Embryonic facial prominence (tissue), 1 donor: ENCODE data around the gene COL12A1.

ENCODE experiments used
- DNase-seq: peaks from one replicate; pipeline ENCODE4 v3.0.0-alpha.2; 2016; ENCODE audit errors: extremely low spot score

The COL12A1 gene

DNA sequence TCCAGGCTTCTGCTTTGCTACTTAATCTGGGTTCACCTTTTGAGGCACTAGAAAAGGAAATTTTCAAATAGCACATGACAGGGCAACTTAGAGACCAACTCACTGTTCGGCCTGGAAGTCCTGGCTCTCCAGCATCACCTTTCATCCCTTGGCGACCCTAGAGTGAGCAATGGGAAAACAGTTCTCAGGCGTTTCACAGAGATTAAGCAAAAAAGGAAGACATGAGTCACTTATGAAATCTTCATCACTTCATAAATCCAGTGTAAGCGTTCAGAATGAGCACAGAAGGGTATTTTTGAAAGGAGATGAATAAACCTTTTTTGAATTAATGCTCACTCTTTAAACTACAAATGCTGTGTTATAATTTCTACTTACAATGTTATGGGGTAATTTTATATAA, 104.0 kb downstream of the COL12A1 start:
- DNase-seq: no peak

DNA sequence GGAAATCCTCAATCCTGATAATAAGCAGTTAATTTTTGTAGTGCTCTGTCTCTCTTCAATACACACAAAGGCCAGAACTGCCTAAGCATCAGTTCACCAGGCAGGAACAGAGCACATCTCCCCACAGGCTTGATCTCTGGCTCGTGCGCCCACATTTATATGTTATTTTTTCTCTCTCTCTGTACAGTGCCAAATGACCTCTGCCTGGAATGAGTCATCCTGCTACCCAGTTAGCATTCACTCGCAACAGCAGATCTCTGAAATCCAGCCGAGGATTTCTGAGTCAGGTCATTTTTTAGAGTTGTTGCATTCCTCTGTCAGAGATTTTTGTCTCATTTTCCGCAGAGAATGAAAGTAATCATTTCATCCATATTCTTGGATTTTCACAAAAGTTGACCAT, 107.1 kb downstream of the COL12A1 start:
- DNase-seq: no peak

DNA sequence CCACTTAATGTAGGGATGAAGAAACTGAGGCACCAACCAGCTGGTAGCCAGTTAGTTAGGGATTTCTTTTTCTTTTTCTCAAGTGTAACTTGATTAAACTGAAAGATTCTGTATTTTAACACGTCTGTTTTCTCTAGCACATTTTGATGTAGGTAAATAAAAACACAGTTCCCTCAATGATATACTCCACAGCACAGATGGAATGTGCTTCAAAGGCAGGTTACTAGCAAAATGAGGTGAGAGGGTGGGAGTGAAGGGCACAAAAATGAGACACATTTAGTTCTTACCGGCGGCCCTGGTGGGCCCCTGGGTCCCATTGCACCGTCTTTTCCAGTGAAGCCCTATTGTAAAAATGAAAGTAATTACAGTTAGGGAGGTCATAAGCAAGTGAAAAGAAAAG, 108.9 kb downstream of the COL12A1 start:
- no peak for DNase-seq

DNA sequence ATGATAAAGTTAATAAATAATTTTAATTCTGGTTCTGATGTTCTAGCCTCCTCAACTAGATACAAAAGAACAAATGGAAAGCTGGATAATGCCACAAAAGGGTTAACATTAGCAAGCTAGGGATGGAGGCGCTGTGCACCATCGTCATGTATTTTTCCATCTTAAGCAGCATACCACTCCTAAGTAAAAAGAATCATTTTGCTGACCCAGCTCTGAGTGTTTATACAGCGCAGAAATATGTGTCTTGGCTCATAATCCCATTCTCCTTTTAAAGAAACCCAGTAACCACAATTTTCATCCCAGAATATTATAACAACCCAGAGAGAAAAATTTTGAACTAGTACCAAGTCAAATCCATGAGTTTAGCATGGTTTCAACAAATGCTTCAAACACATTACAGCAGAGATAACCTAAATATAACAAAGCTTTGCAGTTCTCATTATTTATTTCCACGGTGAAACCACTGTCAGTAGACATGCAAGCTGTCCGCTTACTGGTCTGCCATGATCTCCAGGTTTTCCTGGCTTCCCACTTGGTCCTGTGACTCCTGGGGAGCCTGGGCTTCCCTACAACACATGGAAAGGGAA, 111.1 kb downstream of the COL12A1 start:
- DNase-seq: peak; percentile 58

DNA sequence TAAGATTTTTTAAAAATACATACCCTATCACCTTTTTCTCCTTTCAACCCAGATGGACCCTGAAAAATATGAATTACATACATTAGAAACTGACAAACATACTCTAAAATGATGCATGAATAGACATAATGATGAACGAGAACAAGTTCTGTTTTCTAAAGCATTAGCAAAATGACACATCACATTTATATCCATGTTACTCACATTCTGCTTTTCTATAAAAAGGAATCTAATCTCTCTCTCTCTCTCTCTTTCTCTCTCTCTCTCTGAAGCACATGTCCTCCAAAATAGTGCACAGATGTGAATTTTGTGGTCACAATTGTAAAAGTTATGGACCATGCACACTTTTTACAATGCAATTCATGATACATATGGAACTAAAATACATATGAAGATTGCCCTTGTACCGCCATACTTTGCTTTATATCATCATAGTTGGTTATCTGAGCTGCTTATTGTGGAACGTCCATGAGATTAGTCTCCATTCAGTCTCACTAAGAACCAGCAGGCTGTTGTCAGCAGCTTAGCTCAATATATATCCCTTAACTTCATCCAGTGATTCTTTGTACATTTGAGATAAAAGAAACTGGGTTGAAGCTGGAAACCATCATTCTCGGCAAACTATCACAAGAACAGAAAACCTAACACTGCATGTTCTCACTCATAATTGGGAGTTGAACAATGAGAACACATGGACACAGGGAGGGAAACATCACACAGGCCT, 114.2 kb downstream of the COL12A1 start:
- no peak for DNase-seq

DNA sequence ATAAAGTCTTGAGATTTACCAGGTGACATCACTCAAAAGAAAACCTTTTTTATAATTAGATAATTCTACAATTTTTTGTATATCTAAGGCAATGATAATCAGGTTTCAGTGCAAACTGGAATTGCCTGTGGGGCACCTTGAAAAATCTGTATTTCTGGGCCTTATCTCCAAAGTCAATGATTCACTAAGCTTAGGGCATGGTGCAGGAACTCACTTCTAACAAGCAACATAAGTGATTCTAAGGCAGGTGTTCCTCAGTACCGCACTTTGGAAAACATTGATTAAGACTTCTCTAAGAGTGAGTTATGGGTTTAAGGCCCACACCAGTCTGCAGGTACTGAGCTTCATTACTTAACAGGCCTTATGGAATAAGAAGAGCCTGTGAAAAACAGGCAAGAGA, 115.3 kb downstream of the COL12A1 start:
- no peak for DNase-seq

DNA sequence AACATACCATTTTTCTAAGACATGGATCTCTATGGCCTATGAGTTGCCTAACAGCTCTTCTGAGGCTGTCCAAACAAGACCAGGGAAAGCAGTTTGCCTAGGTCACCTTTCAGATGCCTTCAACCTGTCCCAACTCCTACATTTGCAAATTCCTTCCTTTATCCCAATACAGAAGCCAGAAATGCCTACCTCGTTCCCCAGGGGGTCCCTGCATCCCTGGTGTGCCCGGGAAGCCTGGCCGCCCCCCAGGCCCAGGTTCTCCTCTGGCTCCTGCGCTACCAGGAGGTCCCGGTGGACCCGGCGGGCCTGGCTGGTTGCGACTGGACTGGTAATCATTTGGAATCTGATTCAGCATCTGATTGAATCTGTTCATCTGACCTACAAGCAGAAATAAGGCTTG, 115.9 kb downstream of the COL12A1 start:
- DNase-seq: no peak

DNA sequence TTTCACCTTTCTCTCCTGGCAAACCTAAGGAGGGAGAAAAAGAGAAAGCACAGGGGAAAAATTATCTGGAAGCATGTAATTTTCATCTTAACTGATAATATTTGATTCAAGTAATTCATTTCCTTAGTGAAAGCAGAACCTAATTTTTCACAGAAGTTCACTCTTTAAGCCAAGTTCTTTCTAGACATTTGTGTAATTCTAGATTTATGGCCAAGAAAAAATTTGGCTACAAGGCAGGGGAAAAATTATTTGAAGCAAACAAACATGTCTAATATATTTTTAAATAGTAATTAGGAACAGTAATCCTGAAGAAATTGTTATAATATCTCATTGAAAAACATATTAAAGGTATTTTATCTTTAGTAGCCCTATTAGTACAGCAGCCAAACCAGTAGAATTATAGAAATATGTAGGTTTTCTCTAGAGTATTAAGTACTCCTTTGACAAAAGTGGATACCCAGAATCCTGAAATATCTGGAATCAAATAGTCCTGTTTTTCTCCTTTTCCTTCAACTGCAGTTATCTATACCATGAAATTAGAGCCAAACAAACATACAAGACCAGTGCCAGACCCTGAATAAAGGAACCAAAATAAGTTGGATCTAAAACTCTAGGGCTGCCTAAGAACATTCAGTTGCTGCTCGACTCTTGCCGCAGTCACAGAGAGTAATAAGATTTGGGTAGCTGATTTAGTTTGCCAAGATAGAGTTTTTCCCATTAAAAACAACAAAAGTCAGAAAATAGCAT, 116.5 kb downstream of the COL12A1 start:
- no peak for DNase-seq

DNA sequence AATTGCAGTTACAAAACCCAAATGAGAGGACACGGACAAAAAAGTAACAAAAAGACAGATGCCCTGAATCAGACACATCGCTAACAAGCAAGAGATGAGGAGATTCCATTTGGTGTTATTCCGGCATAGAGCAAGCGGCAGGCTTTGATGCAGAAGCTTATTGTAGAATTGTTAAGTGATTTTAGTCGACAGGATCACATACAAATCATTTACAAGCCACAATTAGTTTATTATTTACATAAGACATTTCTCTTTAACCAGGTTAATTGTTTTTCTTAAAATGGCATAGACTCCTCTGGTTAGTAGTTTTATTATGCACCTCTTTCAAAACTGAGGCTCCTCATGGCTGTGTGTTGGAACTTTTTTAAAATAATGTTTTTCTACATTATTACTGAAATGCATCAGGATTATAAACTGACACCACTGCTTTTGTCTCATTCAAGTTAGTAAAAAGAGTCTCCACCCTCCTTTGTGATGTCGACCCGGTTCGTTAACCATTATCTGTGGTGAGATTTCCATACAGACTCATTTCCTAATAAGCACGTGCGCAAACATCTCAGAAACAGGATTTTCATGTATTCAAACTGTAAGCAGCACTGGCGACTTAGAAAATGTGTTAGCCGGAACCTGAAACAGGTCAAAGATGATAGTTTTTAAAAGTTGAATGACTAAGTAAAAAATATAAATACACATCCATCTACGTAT, 119.8 kb downstream of the COL12A1 start:
- no peak for DNase-seq

DNA sequence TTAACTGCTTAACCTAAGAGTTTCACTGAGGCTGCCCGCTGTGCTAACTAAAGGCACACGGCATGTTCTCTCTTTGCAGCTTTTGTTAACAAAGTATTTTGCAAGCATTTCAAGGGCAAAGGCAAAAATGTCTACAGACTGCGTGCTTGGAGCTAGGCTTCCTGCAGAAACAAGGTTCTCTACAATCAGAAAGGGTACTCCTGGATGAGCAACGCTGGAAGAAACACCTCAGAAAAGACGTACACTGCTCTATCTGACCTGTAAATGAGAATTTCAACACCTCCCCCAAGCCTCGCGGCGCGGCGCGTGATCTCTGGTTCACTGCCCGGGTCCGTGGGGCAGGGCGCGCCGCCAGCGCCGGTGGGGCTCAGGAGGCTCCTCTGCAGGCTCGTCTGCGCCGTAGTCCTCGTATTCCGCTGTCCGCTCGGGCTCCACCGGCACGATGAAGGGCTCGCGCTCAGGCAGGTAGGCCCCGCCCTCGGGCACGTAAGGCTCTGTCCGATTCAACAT, 120.9 kb downstream of the COL12A1 start:
- no peak for DNase-seq

DNA sequence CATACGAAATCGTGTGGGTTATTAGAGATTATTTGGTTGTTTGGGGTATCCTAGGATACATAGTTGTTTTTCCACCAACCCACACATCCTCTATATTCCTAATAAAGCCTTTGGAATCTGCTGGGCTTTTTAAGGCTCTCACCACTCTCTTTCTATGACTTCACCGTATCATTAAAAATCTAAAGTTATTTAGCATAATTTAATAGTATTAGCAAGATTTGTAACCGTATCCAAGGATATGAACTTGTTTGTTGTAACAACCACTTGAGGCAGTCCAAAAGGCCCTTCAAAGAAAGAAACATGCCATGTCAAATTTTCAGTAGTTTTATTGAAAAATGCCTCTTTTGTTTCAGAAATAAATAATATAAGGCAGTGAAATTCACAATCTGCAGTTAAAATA, 121.8 kb downstream of the COL12A1 start:
- peak; percentile 9 for DNase-seq

DNA sequence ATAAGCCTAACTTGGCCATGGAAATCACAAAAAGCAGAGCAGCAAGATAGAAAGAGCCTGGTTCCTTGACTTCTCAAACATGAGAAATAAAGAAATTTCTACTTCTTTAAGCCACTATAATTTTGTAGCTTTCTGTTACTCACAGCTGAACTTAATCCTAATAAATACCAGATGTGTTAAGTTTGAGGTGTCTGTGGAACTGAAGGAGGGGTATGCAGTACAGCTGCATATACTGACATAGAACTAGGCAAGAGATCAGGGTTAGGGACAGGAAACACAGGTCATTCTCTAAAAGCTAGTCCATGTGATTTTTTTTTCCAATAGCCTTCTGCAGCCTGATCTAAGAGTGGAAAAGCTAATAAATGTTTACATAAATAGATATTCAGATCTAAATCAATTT, 123.9 kb downstream of the COL12A1 start:
- no peak for DNase-seq

DNA sequence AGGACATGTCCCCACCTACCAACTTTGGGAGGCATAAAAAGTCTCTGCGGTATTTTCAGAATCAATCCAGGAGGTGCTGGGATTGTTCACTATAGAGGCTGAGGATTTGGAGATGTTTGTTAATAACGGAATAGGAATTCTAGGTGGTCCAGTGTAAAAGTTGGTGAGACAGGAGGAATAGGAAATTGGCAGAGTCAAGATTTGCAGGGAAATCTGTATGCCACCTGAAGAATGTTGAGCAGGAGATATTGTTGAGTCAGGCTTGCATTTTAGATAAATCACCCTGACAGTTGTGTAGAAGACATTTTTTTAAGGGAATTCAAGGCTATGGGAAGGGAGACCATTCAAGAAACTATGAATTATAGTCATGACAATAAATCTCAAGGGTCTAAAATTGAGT, 124.8 kb downstream of the COL12A1 start:
- no peak for DNase-seq

DNA sequence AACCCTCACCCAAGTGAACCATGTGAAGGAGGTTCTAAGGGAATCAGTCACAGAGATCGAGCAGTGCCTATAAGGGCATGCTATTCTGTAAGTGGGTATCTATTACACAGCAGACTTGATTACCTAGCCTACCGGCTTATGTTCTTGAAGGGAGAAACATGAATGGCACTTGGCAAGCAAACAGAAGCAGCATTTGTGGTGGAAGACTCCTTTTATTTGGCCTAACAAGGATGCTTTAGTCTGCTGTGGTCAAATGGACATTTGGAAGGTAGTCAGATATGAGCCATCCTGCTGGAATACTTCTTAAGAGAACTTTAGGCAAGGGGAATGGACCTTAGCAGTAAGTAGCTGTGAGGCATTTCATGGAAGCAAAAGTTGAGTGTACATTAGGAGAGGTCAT, 126.3 kb downstream of the COL12A1 start:
- no peak for DNase-seq

DNA sequence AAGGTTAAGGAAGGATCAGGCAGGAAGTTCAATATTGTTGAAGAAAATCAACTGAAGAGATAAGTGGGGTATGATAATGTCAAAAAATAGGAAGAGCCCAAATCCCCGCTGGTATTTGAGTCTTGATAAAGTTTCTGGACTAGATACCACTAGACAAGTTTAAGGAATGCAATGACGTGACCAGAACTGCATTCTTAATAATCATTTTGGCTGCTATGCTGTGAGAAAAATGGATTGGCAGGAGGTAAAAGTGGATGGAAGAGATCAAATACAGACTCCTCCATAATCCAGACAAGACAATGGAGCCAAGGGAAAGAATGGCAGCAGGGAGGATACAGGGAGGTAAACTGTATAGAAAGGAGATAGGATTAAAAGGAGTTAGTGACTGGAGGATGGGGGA, 128.2 kb downstream of the COL12A1 start:
- DNase-seq: no peak

DNA sequence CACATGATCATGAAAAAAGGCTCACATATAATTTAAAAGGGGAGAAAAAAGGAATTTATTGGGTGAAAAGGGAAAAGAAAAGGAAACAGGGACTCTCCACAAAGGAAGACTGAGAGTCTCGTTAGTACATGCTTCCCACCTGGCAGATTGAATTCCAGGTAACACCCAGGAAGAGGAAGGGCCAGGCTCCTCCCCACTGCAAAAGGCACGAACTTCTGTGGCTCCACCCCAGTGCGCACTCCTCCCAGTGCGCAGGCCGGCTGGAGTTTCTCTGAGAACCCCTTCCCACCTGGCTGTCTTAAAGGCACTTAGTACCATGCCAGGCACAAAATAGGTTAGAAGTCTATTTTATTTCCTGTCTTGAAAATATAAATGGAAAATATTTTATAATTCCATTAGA, 129.8 kb downstream of the COL12A1 start:
- DNase-seq: no peak

DNA sequence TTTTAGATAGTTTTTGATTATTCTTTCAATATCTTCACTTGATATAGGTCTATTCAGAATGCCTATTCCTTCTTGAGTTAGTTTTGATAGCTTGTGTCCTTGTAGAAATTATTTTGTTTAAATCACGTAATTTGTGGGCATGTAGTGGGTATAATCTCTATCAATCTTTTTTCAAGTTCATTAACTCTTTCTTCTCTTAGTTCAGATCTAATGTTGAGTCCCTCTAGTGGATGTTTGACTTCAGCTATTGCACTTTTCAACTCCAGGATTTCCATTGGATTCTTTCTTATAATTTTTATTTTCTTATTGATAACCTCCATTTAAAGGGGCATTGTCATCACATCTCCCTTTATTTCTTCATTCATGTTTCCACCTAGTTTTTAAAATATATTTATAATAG, 135.6 kb downstream of the COL12A1 start:
- no peak for DNase-seq

DNA sequence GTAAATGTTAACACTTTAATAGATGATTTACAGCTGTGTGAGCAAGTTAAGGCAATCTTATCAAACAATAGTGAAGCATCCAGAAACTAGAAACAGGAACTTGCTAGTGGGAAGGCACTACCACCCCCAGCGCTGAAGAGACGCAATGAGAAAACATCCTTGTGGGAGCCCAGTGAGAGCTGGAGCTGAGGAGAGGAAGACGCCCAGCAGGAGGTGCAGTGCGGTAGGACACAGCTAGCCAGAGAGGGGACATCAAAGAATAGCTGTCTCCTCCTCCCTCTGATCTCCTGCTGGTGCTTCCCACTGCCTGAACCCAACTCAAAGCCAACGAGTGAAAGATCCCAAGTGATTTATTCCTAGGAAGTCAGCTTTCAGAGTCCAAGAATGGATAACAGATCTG, 140.3 kb downstream of the COL12A1 start:
- no peak for DNase-seq

DNA sequence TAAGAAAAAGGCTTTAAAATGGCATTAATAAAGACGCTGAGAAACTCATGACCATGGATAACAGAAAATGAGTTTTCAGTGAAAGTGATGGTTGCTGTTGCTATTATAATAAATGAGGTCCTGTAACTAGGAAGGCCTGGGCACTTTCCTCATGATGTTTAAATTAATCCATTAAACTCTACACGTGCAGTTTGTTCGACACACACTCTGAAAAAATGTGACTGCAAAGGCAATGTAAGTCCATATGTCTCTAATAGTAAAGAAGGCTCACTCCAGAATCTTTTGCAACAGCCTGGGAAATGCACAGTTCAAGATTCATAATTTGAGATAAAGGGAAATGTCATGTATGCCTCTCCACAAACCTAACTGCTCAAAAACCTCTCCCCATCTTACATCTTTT, 153.4 kb downstream of the COL12A1 start:
- DNase-seq: no peak

DNA sequence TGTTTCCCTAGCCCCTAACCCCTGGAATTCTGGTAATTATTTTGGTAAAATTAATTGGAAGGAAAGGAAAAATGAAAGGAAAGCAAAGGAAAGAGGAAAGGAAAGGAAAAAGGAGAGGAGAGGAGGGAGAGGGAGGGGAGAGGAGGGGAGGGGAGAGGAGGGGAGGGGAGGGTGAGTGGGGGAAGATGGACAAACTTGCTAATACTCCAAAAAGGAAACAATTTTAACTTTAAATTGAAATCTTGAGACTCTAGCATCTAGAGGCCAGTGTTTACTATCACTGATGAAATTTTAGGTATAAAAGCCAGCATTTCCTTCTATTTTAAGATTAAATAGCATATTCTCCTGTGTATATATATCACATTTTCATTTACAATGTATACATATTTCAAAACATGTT, 156.5 kb downstream of the COL12A1 start:
- DNase-seq: no peak

DNA sequence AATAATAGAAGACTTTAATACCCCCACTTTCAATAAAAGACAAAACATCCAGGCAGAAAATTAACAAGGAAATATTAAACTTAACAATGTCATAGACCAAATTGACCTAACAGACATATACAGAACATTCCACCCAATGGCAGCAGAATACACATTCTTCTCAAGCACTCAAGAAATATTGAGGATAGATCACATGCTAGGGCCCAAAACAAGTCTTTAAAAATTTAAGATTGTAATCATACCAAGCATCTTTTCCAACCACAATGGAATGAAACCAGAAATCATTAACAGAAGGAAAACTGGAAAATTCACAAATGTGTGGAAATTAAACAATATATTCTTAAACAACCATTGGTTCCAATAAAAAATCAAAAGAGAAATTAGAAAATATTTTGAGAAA, 161.0 kb downstream of the COL12A1 start:
- DNase-seq: no peak

DNA sequence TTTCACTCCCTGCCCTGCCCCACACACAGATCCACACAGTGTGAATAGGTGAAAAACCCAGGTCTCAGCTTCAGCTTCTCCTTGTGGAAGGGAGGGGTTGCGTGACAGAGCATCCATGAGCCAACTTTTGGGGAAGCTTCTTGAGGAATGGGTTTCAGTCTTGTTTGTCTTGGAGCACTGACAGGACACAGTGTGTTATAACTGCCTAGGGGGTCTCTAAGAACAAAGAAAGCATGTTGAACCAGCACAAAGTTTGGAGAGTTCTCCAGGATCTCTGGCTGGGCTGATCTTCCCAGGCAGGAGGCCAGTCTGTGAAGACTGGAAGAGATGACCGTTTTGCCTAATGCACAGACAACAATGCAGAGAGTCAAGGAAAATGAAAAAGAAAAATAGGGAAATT, 164.5 kb downstream of the COL12A1 start:
- no peak for DNase-seq
